Anterior cingulate cortex (tissue), 58 donors: ENCODE measurements around the gene LMOD3.

ENCODE experiments used
- DNase-seq, 58 donors: peaks; one replicate each; lab custom pipeline; 2025; lab: John Stamatoyannopoulos, UW

The LMOD3 gene

DNA sequence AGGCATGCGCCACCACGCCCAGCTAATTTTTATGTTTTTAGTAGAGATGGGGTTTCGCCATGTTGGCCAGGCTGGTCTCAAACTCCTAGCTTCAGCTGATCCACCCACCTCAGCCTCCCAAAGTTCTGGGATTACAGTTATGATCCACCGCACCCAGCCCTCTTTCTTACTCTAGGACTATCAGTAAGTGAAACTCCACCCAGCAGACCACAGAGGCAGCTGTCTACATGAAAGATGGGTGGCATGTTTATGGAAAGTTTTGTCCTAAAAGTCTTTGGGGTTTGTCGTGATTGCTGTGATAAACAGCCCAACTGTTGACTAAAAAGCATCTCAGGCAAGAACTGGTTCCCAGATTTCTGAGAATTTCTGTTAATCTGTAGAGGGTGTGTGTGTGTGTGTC, 26.8 kb downstream of the LMOD3 start:
- no peak for DNase-seq

DNA sequence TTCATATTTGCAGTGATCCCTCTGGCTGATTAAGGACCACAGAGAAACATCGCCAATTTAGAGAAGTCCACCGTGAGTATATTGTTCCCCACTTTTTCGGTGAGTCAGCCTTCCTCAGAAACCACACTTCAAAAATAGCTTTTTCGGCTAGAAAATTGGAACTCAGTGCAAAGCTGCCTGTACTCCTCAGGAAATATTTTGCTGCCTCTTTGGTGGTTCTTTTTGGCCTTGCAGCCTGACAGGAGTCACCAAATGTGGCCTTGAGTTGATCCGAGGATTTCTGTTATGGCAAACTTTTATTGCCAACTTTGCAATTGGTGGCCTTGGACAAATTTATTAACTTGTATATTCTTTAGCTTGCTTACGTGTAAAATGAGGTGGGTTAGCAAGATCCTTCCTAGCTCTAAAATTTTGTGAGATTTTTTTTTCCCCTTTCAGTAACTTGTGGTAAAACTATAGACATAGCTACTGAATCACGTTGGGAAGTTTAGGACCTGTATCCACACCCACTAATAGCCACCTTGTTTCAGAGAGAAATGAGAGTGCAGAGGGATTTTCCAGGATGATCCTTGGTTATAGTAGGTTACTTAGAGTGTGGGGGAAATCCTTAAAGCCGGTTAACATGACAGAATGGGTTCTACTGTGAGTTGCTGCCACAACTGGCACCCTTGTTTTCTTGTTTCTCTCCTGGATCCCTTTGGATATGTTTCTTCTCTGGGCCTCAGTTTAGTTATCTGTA, 27.8 kb downstream of the LMOD3 start:
- peak in 5 of 58 donors; percentile 24 to 64 (median 46) for DNase-seq

DNA sequence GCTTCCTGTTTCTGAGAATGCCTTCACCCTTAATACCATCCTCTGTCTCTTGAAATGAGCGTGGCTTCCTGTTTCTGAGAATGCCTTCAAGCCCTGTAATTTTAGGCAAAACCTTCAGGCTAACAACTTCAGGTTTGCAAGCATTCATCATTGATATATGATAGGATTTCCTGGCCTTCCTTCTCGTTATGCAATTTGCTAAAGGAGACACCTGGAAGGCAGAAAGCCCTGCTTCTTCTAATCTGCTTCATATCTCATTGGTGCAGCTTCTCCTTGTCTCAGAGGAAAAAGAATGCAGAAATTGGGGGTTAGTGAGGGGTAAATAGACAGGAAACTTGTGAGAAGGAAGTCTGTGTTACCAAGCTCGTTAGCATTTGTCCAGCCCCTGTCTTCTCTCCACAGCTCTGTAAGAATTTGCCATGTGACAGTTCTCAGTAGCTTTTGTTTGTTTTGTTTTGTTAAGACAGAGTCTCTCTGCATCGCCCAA, 30.3 kb downstream of the LMOD3 start:
- DNase-seq: peak in 12 of 58 donors; percentile 11 to 74 (median 22)

DNA sequence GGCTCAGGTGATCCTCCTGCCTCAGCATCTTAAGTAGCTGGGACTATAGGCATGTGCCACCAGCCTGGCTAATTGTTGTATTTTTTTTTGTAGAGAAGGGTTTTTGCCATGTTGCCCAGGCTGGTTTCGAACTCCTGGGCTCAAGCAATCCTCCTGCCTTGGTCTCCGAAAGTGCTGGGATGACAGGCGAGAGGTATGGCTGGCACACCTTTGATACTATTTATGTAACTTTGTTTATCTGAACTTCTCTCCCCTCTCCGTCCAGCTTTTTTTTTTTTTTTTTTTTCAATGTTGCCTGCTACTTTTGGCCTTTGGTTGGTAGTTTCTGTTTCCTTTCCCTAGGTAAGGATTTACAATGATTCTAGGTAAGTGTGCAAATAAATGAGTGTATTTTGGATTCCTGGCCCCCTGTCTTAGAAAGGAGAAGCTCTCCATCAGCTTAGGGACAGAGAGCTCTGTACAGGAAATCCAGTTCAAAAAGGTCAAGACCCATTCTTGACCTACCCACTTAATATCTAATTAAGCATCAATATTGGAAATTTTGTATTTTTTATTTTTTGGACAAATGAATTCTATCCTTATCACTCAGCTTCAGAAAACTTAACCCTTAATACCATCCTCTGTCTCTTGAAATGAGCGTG, 30.9 kb downstream of the LMOD3 start:
- DNase-seq: no peak

DNA sequence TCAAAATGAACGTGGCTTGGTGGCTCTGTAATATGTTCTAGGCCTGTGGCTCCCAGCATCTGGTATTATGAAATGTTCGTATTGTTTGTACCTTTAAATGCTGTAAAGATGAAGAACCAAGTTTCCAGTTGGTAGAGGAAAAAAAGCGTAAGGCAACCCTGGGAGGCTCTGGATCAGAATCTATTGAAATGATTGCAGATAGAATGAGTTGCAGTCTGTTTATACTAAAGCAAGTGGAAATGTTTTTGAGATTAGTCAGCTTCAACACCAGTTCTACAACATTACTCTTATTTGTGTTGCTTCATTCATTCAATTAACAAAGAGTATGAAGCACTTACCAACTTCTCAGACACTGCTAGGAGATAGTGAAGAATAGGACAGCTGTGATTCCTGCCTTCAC, 32.4 kb downstream of the LMOD3 start:
- no peak for DNase-seq

DNA sequence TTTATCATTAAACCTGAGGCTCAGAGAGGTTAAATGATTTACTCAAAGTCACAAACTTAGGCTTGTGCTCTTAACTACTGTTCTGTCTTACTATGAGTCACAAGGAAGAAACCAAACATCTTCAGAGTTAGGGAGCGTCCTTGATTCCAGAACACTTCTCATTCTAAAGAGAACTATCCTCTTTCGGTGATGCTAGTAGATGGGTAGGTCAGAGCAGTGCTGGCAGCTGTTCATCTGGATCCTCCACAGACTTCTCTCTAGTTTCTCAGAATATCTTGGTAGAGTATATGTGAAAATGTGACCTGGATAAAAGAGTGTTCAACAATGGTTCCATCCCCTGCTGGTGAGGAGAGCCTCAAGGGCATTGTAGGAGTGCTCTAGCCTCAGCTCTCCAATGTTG, 34.3 kb downstream of the LMOD3 start:
- peak in 1 of 58 donors; percentile 17 for DNase-seq

DNA sequence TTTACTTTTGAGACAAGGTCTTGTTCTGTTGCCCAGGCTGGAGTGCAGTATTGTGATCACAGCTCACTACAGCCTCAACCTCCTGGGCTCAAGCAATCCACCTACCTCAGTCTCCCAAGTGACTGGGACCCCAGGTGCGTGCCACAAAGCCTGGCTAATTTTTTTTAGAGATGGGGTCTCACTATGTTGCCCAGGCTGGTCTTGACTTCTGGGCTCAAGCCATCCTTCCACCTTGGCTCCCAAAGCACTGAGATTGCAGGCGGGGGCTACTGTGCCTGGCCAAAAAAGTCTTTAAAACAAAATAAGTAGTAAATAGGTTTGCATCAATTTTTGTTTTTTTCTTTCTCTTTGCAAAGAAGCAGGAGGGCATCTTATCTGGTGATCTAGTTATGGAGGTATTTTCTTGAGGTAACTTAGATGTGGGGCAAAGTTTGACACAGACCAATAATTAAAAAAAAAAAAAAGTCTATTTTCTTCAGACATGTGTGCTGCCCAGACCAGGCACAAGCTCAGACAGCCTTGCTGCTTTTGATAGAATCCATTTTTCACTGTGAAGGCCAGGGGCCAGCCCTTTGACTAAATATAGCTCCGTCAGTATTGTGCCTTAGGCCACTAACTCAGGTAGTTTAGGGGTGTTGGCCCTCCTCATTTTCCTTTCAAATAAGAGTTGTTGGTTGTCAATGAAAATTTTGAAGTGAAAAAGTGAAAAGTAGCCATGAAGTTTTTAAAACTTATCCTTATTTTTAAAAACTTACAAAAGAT, 35.2 kb downstream of the LMOD3 start:
- no peak for DNase-seq

DNA sequence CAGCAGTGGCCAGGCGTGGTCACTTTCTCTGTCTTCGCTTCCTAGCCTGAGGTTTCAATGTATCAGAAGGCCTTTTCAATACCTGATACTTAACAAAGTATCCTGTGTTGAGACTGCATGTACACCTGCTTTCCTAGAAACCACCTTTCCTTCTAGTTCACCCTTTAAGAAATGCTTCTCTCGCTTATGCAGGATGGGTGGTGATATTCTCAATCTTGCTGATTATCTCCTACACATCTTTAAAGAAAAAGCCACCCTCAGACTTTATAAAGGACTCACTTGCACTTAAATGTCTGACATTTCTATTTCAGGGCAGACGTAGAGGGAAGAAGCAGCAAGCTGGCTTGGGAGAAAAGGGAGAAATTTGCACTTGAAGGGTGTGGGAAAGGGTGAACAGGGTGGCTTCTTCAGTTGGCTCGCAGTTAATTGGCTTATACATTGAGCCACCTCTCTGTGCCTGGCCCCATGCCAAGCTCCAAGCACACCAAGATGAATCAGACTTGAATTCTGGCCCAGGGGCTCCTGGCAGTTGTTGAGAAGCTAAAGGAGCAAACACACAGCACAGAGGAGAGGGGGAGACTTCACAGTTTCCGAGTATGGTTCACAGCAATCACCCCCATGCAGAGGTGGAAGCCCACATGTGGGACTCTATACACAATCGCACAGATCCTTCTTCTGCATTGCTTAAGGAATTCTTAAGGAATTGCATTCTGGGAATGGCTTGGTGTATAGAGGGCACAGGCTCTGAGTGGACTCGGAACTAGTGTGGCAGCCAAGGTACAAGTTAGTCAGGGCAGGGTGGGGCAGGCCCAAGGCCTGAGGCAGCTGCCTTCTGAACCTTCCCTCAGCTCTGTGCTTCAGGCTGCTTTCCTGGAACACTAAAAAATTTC, 36.3 kb downstream of the LMOD3 start:
- peak in 56 of 58 donors; percentile 23 to 99 (median 68) for DNase-seq

DNA sequence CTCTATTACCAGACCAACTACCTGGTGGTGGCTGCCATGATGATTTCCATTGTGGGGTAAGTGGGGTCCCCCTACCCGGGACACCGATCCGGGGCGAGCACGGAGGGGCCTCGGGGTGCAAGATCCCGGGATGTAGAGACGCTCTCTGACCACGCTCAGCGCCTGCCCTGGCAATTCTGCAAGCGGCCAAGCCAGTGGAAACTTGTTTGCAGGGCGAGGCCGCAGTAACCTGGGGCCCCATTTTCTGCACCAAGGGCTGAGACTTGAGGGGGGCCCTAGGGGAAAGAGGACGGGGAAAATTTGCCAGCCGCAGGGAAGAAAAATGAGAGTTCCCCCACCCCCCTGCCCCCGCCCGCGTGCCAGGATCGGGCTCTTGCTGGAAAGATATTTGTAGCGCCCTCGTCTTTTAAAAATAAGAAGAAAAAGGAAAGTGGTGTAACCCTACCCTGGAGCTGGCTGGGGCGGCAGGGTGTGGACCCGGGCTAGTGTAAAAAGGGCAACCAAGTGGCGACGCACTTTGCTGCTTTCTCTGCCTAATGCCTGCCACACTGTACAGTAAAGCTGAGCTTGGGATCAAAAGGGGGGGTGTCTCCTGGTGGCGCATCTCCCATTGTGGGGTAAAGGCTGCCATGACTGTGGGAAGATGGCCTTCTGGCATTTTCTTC, 37.1 kb downstream of the LMOD3 start:
- peak in 43 of 58 donors; percentile 15 to 77 (median 55) for DNase-seq

DNA sequence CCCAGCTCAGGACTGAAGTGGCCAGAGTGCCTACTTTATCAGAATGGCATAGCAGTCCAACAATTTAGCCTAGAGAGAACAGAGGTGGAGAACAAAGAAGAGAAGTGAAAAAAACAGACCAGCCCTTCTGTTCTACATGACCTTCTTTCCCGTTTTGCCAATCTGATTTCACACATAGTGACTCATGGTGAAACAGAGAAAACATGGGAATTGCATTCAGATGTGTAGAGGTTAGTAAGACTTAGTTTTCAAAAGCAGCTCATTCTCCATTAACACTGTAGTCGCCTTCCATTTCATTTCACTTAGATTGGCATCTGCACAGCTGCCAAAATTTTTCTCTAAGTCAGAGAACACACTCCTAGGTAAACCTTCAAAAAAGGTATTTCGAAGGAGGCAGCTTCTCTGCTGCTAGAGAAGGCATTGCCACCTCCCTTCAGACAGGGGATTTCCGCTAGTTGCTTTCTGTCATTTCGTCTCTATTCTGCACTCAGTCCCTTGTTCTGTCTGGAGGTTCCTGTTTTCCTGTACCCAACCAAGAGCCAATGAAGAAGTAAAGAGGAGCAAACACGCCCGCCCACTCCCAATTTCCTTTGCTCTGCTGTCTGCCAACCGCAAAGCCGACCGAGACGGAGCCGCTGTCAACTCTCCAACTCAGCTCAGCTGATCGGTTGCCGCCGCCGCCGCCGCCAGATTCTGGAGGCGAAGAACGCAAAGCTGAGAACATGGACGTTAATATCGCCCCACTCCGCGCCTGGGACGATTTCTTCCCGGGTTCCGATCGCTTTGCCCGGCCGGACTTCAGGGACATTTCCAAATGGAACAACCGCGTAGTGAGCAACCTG, 37.8 kb downstream of the LMOD3 start, which contains the start of gene ARL6IP5:
ARL6IP5 (plus strand) TSS at position 612 of the 842 bp plus-strand sequence; CDS start at position 723, 111 bp downstream.
- DNase-seq: peak; percentile 65 to 97 (median 91)

DNA sequence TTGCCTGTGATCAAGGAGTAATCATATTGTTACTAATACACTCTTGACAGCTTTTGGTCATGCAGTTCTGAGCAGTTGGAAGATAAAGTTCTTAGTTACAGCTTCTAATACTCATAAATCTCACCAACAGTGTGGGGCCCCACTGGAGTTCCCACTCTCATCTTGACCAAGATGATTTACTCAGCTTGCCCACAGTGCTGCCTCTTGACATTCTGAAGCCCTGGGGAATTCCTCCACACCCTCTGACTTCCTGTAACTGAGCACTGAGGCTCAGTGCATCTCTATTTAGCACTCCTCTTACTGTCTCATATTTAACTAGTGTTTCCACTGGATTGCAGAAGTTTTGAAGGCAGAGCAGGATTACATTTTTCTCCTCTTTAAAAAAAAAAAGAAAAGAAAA, 39.6 kb downstream of the LMOD3 start:
- DNase-seq: peak in 7 of 58 donors; percentile 11 to 31 (median 18)

DNA sequence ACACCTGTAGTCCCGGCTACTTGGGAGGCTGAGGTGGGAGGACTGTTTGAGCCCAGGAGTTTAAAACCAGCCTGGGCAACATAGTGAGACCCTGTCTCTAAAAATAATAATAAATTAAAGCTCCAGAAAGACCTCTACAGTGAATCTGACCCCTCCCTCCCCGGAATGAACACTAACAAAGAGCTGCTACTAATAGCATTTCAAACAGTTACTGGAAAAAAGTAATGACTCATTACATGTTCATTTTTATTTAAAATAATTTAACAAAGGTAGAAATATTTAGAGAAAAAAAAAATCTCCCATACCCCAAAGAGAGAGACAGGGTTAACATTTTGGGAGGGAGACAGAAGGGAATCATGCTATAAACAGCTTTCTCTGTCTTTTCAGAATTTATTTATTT, 40.0 kb downstream of the LMOD3 start:
- DNase-seq: no peak

DNA sequence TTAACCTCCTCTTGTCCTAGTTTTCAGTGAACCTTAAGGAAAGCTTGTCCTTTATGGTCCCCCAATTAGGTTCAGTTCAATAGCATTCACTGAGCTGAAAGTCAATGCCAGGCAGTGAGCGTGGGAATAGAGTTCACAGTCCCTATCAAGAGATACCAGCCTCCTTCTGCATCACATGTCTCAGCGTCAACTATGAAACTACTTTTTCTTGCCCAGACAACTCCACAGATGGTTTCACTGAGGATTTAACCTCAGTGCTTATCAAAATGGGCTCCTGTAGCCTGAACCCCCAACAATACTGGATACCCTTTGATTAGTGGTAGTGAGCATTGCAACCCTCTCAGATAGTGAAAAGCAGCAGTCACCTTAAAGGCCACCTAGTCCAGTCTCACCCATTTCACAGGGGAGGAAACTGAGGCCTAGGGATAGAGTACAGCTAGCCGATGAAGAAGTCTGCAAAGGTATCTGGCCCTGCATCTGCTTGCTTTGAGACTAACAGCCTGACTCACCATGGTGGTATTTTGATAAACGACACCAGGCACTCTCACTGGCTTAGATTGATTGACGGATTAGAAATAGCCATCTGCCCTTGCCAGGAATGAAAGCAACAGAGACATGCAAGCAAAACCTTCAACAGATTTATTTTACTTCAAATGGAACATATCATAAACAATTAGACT, 40.7 kb downstream of the LMOD3 start:
- no peak for DNase-seq

DNA sequence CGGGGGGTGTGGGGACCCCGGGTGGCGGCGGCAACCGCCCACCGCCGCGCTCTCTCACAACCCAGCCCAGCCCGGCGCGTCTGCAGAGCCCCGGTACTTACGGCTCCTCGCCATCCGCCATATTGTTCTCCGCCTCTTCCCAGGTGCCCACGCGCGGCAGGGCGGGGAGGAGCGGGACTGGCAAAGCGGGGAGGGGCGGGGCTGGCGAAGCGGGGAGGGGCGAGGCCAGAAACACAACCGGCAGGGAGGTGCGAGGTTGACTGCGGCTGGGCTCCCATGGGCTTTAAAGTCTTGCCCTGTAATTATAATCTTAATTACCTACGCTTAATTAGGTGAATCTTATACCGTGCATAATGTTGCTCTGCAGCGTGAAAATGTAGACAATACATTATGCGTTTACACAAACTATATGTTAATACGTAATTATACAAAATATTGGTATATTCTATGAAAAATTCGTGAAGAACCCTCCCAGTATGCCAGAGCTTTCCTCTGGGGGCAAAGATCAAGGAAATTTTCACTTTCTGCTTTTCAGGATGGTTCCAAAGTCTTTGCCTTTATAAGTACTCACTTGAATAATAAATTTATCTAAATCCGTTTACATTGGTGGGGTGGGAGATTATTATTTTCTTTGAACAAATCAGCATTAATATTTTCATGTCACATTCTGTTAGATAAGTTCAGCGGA, 42.0 kb downstream of the LMOD3 start, which contains the start of gene UBA3:
UBA3 (minus strand) TSS at position 133 of the 688 bp plus-strand sequence; CDS start at position 121, 12 bp downstream.
- DNase-seq: peak in 57 of 58 donors; percentile 34 to 95 (median 88)

DNA sequence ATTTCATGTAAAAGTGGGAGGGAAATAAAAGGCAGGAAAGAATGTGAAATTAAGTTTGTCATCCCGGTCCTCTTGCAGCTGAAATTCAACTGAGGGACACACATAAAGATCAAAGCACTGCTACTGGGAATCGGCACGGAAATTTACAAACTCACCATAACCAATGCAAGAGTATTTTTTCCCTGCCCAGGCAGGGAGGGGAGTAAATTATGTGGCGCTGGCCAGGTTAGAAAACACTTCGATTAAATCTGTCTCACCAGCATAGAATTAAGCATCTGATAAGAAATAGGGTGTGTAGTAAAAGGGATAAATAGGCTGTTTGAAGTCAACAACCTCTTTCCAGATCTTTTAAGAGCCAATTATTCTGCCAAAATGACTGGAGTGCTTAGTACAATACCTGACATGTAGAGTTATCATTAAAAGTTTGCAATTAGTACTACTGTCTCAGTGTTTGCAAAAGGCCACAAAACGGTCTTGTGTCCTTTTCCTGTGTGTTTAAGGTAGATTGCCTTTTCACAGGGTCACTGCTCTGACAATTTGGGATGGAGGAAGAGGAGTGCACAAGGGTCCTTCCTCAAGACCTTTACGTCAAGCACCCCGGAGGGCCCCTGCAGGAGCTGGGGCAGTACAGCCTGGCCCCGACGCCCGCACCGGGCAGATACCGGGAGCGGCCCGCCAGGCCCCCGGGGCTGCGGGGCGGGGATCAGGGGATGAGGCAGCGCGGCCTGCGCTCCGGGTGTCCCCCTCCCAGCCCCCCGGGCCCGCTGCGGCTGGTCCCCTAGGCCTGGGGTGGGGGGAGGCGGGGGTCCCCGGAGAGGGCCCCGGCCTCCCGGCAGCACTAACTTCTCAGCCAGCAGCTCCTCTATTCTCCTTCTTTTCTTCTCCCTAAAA, 42.9 kb downstream of the LMOD3 start:
- peak in 6 of 58 donors; percentile 17 to 56 (median 42) for DNase-seq

DNA sequence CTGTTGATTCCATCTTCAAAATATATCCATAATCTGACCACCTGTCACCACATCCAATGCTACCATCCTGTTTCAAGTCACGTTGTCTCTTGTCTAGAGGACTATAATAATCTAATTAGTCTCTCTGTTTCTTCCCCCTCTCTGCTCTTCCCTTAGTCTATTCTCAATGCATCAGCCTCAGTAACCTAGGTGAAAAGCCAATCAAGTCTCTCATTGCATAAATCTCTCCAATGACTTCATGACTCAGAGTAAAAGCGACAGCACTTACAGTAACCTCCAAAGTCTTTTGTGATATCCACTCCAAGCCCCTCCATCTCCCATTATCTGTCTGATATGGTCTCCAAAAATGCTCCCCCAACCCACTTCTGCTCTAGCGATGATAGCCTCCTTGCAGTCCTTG, 49.5 kb downstream of the LMOD3 start:
- DNase-seq: no peak
